ACC112 (cell line): ENCODE data around the gene ELP4.
A peak's percentile ranks its signal among the peaks of the same experiment; 100 is the strongest.

Source experiments
- H2AFZ ChIP-seq: fragments of 200-600 bp; sonication (generic); one replicate; pipeline ENCODE4 v1.6.0; 2017; ENCODE audit warnings: antibody characterized with exemption, low read length; ENCODE audit not compliant: unreplicated experiment
- H3K27ac ChIP-seq: fragments of 200-600 bp; sonication (generic); 2 replicates; pipeline ENCODE4 v1.5.1; 2014; ENCODE audit warnings: low read depth, mild to moderate bottlenecking, antibody characterized with exemption, low read length, moderate library complexity
- H3K27me3 ChIP-seq: fragments of 200-600 bp; sonication (generic); 2 replicates; pipeline ENCODE4 v1.6.1; 2014; ENCODE audit warnings: mild to moderate bottlenecking, antibody characterized with exemption, low read length, moderate library complexity, mixed read lengths; ENCODE audit not compliant: insufficient read depth
- H3K36me3 ChIP-seq: fragments of 200-600 bp; sonication (generic); 2 replicates; pipeline ENCODE4 v1.6.1; 2016; ENCODE audit warnings: mild to moderate bottlenecking, antibody characterized with exemption, low read length, moderate library complexity, mixed read lengths; ENCODE audit not compliant: insufficient read depth
- H3K4me1 ChIP-seq: fragments of 200-600 bp; sonication (generic); one replicate; pipeline ENCODE4 v1.6.1; 2016; ENCODE audit warnings: low read length, mixed read lengths; ENCODE audit not compliant: insufficient read depth, unreplicated experiment, control insufficient read depth
- H3K4me3 ChIP-seq: fragments of 200-600 bp; sonication (generic); 2 replicates; pipeline ENCODE4 v1.5.1; 2014; ENCODE audit warnings: mild to moderate bottlenecking, low read depth, low read length
- H3K79me2 ChIP-seq: fragments of 200-600 bp; sonication (generic); one replicate; pipeline ENCODE4 v1.6.0; 2016; ENCODE audit warnings: low read length; ENCODE audit not compliant: control insufficient read depth, unreplicated experiment, insufficient read depth

Gene ELP4

DNA sequence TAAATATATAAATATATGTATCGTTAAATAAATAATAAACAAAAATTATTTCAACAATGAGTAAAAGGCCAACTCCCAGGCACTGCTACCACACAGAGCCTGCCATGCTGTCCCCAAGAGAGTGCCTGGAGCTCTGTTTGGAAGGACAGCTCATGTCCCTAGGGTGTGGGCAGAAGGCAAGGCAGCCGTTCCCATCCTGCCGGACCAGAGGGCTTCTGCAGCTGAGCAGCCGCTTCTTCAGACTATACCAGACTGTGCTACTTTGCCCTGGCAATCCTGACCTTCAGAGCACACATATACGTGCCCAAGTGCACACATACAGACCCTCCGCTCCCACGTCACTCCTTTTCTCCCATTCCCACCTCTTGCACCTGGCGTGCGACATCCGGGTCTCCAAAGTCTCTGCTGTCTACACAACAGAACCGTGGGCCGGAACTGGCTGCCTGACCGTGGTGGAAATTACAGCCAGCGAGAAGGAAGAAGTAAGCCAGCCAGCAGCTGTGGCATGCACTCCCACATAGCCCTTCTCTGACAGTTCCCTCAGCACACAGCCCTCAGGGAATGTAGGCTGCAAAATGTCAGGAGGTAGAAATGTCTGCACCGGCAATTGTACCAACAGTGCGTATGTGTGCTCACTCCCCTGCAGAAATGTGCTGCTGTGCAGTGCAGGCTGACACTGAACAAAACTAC lies 277.6 kb downstream of the ELP4 start:
- no peaks in the 10 kb centered on the region for H3K36me3 ChIP-seq
- H3K4me1 ChIP-seq: no peaks in the 10 kb centered on the region
- no peak overlapping the region for H2AFZ ChIP-seq
- no peaks in the 10 kb centered on the region for H3K79me2 ChIP-seq
- no peaks in the 10 kb centered on the region for H3K27me3 ChIP-seq
- H3K4me3 ChIP-seq: no peak overlapping the region
- no peak overlapping the region for H3K27ac ChIP-seq

DNA sequence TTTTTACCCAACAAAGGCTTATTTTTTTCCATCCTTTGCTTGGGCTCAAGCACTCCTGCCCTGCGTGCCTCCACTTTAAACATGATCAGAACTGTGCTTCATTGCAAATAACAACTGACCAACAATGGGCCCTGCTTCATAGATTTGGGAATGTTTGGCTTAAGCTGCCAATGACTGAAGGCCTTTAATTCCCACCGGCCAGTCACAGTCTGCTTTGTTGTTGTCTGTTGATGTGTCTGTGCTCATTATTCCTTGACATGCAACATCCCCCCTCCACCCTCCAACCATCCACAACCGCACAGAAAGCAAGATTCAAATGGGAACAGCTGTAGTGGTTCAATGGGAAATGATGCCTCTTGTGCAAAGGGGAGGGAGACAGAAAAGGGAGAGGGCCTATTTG lies 278.5 kb downstream of the ELP4 start:
- no peaks in the 10 kb centered on the region for H3K79me2 ChIP-seq
- H3K4me1 ChIP-seq: no peaks in the 10 kb centered on the region
- no peak overlapping the region for H3K4me3 ChIP-seq
- H3K27ac ChIP-seq: no peak overlapping the region
- no peak overlapping the region for H2AFZ ChIP-seq
- H3K36me3 ChIP-seq: no peaks in the 10 kb centered on the region
- H3K27me3 ChIP-seq: no peaks in the 10 kb centered on the region

- no peak overlapping the region for H2AFZ ChIP-seq
- H3K36me3 ChIP-seq: no peaks in the 10 kb centered on the region
- peaks cover 6% of the 10 kb centered on the region; the same call in 1 of the 2 replicates for H3K27me3 ChIP-seq
- H3K79me2 ChIP-seq: no peaks in the 10 kb centered on the region
- H3K4me1 ChIP-seq: no peaks in the 10 kb centered on the region
- no peak overlapping the region for H3K27ac ChIP-seq
- H3K4me3 ChIP-seq: no peak overlapping the region
Observed at GRCh38 chr11:31790649-31791048, 281.1 kb downstream of the ELP4 start.

- no peaks in the 10 kb centered on the region for H3K79me2 ChIP-seq
- H3K27me3 ChIP-seq: peaks cover 20% of the 10 kb centered on the region
- no peak overlapping the region for H3K4me3 ChIP-seq
- H3K4me1 ChIP-seq: no peaks in the 10 kb centered on the region
- H3K36me3 ChIP-seq: no peaks in the 10 kb centered on the region
- H2AFZ ChIP-seq: no peak overlapping the region
- no peak overlapping the region for H3K27ac ChIP-seq
Observed at GRCh38 chr11:31792036-31792435, 282.5 kb downstream of the ELP4 start.

- no peaks in the 10 kb centered on the region for H3K79me2 ChIP-seq
- no peak overlapping the region for H3K27ac ChIP-seq
- no peak overlapping the region for H2AFZ ChIP-seq
- peaks cover 24% of the 10 kb centered on the region for H3K27me3 ChIP-seq
- H3K4me1 ChIP-seq: no peaks in the 10 kb centered on the region
- no peak overlapping the region for H3K4me3 ChIP-seq
- H3K36me3 ChIP-seq: no peaks in the 10 kb centered on the region
Observed at GRCh38 chr11:31792456-31792855, 282.9 kb downstream of the ELP4 start.

- peaks cover 30% of the 10 kb centered on the region for H3K27me3 ChIP-seq
- H3K36me3 ChIP-seq: no peaks in the 10 kb centered on the region
- no peak overlapping the region for H3K4me3 ChIP-seq
- no peaks in the 10 kb centered on the region for H3K4me1 ChIP-seq
- no peaks in the 10 kb centered on the region for H3K79me2 ChIP-seq
- no peak overlapping the region for H3K27ac ChIP-seq
- H2AFZ ChIP-seq: no peak overlapping the region
Observed at GRCh38 chr11:31793264-31793663, 283.7 kb downstream of the ELP4 start.

DNA sequence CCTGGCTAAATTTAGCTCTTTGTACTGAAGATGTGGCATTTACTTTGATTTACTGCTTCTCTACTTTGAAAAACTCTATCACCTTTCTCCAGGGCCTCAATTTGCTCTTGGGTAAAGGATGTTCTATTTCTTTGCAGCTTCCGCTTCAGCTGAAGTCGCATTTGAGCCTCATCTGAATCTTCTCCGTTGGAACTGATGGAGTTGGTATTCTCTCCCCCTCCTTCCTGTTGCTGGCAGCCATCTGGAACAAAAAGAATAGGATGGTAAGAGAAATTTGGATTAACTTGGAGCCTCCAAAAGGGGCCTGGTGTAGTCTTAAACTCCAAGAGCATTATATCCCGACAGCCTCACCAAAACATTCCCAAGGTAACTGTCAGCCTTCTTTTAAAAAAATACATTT lies 285.0 kb downstream of the ELP4 start:
- no peak overlapping the region for H3K4me3 ChIP-seq
- H3K27me3 ChIP-seq: peaks cover 43% of the 10 kb centered on the region
- no peaks in the 10 kb centered on the region for H3K79me2 ChIP-seq
- H3K4me1 ChIP-seq: peaks cover 5% of the 10 kb centered on the region
- H2AFZ ChIP-seq: no peak overlapping the region
- H3K36me3 ChIP-seq: no peaks in the 10 kb centered on the region
- no peak overlapping the region for H3K27ac ChIP-seq

DNA sequence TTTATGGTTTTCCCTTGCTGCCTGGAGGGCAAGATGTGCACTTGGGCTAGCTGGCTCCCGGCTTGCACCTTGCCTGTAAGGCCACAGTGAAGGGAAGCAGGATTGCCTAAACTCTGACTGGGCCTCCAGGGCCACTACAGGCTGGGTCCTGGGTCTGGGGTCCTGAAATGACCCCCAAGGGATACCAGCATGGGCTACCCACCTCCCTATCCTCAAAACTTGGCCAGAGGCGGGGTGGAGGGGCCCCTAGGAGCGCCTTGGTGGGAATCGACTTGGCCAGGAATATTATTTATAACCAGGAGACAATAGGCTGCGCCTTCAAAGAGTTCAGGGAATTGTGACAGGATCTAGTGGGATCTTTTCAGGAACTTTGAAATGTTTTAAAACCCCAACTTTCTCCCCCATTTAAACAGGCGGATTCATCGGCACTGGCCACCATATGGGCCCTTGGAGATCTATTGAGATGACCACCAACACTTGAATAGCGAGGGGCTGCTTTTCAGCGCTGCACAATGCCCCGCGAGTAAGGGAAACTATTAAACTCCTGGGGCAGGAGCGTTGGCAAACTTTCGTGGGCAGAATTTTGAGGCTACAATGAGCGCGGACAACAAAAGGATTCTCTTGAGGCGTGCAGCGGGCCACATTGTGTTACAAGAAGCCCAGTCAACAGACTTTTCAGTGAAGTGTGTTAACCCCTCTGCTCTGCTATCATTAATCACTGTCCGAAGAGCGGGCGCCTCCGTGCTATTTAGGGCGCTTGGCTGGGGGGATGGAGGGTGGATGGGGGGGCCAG lies 286.3 kb downstream of the ELP4 start:
- H3K27me3 ChIP-seq: peaks cover 57% of the 10 kb centered on the region

GRCh38 chr11:31796499-31797189 lies 287.1 kb downstream of the ELP4 start:
- no peaks in the 10 kb centered on the region for H3K79me2 ChIP-seq
- H3K4me1 ChIP-seq: peaks cover 5% of the 10 kb centered on the region
- no peak overlapping the region for H2AFZ ChIP-seq
- no peak overlapping the region for H3K4me3 ChIP-seq
- no peak overlapping the region for H3K27ac ChIP-seq
- H3K36me3 ChIP-seq: no peaks in the 10 kb centered on the region
- H3K27me3 ChIP-seq: peaks cover 64% of the 10 kb centered on the region

More for the DNA sequence above, 286.3 kb downstream of the ELP4 start:
- no peaks in the 10 kb centered on the region for H3K79me2 ChIP-seq
- no peak overlapping the region for H2AFZ ChIP-seq
- no peak overlapping the region for H3K27ac ChIP-seq
- no peak overlapping the region for H3K4me3 ChIP-seq
- peaks cover 5% of the 10 kb centered on the region for H3K4me1 ChIP-seq
- no peaks in the 10 kb centered on the region for H3K36me3 ChIP-seq

- no peak overlapping the region for H3K27ac ChIP-seq
- H3K4me3 ChIP-seq: peak overlapping the region; percentile 66
- peaks cover 5% of the 10 kb centered on the region for H3K4me1 ChIP-seq
- H2AFZ ChIP-seq: no peak overlapping the region
- H3K36me3 ChIP-seq: no peaks in the 10 kb centered on the region
- H3K79me2 ChIP-seq: no peaks in the 10 kb centered on the region
- peaks cover 72% of the 10 kb centered on the region for H3K27me3 ChIP-seq
Observed at GRCh38 chr11:31797190-31798056, 287.9 kb downstream of the ELP4 start.
